ENCODE data around the gene HM13.
A peak's percentile ranks its signal among the peaks of the same experiment; 100 is the strongest.
"Not testable (repeated sequence)": the region's sequence is repeated elsewhere in the genome, so short reads cannot be mapped to it uniquely, and the experiment has no call there.

HM13 gene

DNA sequence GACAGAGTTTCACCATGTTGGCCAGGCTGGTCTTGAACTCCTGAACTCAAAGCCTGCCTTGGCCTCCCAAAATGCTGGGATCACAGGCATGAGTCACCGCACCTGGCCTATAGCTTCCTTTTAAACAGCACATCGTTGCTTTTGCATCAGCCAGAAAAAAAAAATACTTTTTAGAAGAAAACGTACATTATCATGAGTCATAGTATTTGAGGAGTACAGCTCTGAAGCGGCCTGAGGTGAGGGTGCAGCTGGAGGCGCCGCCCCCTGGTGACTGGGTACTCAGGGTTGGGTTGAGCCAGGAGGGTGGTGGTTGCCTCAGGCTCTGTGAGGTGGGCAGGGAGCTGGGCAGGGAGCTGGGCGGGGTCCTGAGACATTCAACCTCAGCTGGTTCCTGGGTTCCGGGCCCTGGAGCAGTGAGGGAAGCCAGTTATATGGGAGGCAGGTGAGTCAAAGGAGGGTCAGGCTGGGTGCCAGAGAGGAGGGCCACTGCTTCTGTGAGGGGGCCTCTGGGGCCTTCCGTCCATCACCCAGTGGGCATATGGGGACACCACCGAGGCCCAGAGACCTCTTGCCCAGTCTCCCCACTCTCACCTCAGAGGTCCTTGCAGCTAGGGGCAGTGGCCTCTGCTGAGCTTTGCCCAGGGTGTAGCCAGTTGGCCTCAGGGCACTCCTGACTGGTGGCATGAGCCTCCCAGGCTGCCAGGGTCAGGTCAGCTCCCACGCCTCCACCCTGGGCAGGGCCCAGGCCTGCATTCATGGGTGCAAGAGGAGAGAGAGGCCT, 79.2 kb downstream of the HM13 start:
- DNase-seq = peak; percentile 22

DNA sequence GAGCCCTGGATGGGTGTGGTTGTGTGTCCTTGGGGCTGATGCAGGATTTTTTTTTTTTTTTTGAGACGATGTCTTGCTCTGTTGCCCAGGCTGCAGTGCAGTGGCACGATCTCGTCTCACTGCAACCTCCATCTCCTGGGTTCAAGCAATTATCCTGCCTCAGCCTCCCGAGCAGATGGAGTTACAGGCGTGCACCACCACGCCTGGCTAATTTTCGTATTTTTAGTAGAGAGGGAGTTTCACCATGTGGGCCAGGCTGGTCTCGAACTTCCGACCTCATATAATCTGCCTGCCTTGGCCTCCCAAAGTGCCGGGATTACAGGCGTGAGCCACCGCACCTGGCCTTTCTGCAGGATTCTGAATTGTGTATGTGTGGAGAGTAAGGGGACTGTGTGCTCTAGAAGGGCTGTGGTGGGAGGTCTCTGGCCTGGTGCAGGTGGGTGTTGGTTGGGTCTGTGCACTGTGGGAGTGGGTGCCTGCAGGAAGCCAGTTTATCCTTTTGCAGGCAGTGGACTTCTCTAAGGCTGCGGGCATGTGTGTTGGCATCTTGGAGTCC, 79.8 kb downstream of the HM13 start:
- DNase-seq = no peak

DNA sequence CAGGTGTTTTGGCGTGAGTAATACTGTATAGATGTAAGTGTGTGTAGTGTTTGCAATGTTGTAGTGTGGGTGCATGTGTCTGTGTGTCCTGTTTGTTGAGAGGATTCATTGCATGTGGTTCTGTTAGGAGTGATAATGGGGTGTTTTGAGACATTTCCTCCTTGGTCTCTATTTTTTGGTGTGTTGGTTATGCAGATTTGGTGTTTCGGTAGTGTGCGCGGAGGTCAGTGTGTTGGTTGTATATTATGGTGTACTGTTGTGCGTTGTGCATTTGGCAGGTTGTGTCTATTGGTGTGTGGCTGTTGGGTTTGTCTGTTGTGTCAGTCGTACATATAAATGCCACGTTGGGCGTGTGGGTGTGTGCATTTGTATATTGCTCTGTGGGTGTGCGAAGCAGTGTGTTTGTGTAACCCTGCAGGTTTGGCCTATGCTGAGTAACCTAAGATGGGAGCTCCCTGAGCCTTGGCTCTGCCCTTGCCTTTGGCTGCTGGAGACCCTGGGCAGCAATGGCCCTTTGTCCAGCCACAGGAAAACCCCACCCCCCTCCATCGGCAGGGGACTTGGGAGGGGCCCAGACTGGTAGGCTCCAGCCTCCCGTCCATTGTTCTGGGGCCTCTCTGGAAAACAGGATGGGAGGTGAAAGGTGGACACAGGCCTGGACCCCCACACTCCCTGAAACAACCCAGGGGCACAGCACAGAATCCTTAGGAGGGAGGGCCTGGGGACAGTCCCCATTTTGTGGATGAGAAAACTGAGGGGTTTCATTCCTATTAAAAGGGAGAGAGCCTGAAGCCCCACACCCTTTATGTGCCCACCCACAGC, 80.5 kb downstream of the HM13 start:
- DNase-seq = no peak

DNA sequence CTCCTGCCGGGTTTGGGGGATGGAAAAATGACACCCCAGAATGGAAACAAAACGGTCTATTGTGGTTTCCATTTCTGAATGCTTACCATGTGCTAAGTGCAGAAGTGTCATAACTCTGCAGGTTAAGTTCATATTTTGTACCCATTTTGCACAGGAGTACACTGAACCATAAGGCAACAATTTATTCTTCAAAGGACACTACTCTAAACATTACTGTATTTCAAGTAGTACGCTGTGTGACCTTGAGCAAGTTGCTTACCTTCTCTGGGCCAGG, 81.1 kb downstream of the HM13 start:
- DNase-seq = no peak

DNA sequence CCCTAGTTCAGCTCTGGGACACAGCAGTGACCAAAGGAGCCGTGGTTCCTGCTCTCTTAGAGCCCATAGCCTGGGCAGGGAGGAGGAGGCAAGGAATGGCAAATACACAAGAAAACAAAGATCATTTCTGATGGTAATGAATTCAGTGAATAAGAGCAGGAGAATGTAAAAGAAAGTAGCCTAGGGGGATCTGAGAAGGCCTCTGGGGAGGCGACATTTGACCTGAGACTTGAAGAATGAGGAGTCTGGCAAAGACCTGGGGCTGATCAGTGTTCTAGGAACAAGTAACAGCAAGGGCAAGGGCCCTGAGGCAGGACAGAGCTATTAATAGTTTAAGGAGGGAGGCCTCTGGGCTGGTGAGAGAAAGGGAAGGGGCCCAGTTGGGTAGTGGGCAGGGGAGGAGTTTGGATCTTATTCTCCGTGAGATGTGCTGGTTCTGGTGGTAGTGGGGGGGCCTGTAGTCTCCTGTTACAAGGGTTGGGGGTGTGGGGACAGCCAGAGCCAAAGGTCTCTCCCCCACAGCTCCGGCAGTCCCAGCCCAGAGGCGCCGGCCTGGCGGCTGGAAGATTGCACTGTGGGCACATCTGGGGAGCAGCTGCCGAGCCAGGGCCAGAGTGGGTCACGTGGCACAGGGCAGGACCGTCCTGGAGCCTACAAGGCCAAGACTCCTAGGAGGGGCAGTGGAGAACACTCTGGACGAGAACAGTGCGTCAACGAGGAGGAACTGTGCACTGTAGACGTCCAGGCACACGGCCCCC, 81.6 kb downstream of the HM13 start:
- DNase-seq = no peak

DNA sequence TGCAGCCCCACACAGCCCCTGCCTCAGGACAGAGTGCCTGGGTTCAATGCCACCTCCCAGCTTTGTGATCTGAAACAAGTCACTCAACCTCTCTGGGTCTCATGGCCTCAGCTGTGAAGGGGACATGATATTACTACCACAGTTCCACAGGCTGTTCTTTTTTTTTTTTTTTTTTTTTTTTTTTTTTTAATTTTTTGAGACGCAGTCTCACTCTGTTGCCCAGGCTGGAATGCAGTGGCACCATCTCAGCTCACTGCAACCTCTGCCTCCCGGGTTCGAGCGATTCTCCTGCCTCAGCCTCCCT, 82.1 kb downstream of the HM13 start:
- not testable (repeated sequence) for DNase-seq

DNA sequence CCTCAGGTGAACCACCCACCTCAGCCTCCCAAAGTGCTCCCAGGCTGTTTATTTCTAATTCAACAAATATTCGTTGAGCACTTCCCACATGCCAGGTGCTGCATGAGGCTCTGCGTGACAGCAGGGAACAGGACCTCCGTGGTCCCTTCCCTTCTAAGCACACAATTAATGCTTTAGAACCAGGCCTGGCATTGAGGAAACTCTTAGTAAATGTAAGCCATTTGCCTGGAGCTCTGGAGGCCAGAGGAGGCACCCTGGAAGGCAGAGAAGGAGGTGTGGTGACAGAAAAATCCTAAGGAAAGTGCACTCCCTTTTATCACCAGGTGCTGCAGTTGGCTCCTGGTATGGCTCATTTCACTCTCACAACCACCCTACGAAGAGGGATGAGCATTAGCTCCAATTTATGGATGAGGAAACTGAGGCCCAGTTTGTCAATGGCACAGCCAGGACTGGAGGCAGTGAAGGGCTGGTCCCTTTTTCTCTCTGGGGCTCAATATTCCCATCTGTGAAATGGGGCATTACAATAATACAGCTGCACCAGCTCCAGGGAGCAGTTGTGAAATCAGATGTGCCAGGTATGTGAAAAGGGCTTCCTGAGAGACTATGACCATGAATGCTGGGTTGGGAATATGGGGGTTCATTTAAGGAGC, 82.7 kb downstream of the HM13 start:
- no peak for DNase-seq

DNA sequence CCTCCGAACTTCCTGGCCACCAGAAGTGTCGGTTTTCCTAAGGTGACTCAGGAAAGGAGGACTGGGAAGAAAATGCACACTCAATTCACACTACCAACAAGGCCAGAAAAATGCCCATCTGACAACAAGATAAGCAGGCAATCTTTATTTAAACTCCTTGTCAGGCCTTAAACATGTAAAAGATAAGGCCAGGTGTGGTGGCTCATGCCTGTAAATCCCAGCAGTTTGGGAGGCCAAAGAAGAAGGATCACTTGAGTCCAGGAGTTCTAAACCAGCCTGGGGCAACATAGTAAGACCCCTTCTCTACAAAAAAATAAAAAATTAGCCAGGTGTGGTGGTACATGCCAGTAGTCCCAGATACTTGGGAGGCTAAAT, 83.2 kb downstream of the HM13 start:
- no peak for DNase-seq

DNA sequence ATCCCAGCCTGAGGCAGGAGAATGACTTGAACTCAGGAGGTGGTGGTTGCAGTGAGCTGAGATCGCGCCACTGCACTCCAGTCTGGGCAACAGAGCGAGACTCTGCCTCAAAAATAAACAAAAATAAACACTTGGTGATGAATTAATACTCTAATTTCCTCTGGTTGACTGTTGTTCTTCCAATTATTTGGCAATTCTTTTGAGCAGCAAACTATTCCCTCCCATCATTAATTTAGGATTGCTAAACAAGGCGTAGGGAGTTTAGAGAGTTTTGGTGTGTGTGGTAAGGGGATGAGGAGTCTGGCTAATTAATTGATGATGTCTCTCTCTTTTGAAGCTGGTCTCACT, 88.2 kb downstream of the HM13 start:
- no peak for DNase-seq

DNA sequence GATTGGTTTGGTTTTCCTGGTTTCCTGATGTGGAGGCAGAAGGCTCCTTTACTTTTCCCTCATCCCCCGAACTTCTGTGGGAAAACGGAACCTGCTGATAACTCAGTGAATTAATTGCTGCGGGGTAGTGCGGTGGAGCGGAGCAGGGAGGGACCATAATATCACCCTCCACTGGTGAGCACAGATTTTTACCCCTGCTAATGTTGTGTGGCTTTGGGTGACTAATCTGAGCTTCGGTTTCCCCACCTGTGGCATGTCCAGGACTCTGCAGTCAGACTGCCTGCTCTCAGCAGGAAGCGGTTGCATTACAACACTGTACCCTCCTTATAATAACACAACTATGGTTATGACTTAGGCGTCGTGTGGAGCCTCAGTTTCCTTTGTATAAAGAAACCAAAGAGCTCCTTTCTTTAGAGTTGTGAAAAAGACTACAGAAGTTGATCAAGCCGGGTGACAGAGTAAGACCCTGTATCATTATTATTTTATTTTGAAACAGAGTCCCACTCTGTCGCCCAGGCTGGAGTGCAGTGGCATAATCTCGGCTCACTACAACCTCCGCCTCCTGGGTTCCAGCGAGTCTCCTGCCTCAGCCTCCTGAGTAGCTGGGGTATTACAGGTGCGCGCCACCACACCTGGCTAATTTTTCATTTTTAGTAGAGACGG, 88.7 kb downstream of the HM13 start:
- peak; percentile 15 for DNase-seq

DNA sequence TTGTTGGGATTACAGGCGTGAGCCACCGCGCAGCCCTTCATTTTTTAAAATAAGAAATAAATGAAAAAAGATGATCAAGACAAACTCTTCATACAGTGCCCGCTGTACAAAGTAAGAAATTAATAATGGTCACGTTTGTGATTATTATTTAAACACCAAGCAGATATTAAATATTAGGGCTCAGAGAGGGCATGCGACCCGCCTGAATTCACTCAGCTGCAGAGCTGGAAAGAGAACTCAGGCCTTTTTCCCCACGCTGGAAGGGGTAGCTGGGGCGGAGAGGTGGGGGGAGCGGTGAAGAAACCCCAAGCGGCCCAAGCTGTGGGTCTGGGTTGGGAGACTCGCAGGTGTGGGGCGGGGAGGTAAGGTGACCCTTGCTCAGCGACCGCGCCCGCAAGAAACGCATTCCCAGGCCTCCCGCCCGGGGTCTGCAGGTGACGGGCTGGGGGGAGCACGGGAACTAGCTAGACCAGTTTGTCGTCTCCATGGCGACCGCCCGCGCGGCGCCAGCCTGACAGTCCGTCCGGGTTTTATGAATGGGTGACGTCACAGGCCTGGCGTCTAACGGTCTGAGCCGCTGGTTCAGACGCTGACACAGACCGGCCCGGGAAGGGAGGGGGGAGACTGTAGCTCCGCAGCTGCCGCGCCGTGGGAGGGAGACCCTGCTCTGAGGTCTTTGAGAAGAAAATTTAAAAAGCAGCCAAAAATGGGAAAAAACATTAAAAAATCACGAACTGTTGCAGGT, 89.8 kb downstream of the HM13 start:
- DNase-seq = peak; percentile 62

DNA sequence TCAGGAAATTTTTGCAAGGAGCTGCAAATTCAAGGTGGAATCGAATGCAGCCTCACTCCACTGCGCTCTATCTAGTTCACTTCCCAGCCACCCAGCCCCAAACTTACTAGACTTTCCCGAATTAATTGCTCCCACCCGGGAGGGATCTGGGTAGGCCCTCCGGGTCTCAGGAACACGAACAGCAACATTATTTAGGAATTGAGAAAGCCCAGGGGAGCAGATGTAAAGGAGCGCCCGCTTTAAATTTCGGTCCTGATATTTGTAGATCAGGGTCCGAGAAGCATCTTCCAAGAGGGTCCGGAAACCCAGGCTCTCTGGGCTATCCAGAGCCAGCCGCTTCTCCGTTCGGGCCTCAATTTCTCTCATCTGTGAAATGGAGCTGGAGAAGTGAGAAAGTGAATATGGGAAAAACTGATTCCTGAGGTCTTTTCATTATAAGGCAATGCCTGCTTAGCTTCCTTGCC, 90.4 kb downstream of the HM13 start:
- DNase-seq = no peak

DNA sequence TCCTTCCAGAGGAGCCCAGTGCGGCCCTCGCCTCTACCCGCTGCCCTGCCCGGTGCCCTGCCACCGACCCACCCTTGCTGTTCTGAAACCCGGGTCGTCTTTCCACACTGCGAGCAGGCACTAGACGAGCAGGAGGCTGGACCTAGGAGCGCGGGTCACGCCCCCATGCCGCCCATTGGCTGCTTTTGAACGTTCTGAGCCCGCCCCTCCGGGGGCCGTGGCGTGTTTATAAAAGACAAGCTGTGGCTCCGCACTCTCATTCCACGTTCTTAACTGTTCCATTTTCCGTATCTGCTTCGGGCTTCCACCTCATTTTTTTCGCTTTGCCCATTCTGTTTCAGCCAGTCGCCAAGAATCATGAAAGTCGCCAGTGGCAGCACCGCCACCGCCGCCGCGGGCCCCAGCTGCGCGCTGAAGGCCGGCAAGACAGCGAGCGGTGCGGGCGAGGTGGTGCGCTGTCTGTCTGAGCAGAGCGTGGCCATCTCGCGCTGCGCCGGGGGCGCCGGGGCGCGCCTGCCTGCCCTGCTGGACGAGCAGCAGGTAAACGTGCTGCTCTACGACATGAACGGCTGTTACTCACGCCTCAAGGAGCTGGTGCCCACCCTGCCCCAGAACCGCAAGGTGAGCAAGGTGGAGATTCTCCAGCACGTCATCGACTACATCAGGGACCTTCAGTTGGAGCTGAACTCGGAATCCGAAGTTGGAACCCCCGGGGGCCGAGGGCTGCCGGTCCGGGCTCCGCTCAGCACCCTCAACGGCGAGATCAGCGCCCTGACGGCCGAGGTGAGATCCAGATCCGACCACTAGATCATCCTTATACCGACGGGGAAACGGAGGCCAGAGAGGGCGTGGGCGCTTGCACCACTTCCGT, 91.0 kb downstream of the HM13 start, which contains the start of gene ID1:
ID1 (plus strand) TSS at position 259 of the 871 bp plus-strand sequence; CDS start at position 358, 99 bp downstream.
- peak; percentile 91 for DNase-seq

DNA sequence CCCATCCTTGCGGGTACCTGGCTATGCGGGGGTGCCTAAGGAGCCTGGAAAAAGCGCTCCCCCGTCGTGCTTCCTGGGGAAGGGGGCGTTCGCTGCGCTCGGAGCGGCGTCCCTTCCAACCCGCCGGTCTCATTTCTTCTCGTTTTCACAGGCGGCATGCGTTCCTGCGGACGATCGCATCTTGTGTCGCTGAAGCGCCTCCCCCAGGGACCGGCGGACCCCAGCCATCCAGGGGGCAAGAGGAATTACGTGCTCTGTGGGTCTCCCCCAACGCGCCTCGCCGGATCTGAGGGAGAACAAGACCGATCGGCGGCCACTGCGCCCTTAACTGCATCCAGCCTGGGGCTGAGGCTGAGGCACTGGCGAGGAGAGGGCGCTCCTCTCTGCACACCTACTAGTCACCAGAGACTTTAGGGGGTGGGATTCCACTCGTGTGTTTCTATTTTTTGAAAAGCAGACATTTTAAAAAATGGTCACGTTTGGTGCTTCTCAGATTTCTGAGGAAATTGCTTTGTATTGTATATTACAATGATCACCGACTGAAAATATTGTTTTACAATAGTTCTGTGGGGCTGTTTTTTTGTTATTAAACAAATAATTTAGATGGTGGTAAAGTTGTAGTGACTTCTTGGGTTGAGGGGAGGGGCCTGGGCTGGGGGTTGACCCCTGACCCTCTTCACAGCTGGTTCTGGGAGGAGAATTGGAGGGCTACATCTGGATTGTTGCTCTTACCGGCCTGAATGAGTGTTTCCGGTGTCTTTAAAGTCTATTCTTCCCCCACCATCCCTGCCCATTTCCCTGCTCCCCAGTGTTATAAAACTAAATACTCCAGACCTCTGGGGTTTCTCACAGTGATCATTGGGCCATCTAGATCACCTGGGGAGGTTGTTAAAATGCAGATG, 91.9 kb downstream of the HM13 start:
- DNase-seq = peak; percentile 10

DNA sequence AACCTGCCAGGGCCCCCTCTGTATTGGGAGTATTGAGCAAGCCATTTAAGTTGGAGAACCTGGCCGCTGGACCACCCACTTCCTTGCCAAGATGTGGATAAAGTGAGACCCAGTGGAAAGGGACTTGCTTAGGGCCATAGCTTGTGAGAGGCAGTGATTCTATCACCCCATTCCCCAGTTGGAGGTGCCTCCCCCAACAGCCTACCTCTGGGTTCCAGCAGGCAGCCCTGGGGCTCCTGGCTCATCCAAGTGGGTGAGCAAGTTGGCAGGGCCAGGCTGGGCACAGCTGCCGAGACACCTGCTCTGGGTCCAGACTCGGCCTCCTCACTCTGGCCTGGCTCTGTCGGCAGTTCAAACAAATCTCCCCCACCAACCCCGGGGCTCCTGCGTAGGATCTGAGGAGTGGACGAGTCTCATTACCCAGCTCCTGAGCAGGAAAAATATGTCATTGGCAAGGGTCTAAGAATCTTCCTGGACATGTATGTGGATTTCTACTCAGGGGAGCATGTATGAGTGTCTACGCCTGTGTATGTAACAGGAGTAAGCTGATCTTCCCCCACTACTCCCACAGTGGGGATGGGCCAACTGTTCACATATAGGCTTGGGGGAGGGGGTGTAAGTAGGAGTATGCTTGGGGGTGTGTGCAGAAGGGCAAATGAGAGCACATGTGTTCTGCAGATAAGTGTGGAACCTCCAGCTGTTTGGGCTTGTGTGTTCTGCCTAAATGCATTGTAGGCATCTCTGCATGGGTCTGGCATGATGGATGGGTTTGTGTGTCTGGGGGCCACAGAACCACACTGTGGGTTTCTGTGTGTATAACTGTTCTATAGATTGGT, 92.8 kb downstream of the HM13 start:
- no peak for DNase-seq

DNA sequence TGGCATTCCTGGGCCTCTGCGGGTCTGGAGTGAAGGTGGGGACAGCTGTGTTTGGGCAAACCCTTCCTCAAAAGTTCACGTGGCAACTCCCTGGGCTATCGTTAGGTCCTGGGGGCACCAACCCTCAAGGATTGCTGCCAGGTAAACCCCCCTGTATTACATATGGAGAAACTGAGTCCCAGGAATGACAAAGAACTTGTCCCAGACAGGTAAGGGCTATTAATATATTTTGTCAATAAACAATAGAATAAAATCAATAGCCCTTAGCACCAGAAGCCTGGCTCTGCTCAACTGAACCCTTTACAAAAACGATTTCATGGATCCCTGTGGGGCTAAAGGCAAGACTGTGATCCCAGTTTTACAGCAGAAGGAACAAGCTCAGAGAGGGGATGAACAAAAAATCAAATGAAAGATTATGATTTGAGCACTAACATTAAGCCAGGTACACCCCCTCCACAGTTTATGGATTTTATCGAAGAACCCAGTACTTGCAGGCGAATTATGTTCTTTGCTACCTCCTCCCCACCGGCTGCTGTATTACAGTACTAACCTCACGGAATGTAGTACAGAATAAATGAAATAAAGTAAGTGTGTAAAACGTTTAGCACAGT, 93.5 kb downstream of the HM13 start:
- no peak for DNase-seq

DNA sequence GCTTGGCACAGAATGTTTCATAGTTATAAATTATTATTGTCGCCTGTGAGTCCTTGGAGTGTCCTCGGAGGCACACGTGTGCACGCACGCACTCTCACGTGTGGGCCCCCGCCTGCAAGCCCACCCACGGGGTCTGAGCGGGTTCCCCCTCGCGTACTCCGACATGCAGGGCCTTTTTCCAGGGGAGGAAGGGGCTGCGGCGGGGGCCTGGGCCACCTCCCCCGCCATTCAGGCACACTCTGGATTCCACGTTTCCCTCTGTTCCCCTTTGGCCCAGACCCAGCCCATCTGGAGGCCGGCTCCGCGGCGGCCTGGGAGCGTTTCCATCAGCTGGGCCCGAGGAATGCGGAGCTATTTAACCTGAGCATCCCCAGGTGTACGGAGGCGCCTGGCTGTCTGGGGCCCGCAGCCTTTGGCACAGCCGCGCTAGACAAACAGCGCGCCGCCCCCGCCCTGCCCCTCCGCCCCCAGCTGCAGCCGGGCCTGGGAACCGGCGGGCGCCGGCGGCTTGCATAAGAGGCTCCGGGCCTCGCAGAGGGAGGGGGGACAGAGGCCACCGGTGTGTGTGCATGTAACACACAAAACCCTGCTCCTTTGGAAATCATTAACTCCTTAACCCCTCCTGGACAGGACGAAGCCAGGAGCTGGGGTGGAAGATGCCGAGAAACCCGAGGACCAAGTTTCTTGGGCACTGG, 94.2 kb downstream of the HM13 start:
- no peak for DNase-seq

DNA sequence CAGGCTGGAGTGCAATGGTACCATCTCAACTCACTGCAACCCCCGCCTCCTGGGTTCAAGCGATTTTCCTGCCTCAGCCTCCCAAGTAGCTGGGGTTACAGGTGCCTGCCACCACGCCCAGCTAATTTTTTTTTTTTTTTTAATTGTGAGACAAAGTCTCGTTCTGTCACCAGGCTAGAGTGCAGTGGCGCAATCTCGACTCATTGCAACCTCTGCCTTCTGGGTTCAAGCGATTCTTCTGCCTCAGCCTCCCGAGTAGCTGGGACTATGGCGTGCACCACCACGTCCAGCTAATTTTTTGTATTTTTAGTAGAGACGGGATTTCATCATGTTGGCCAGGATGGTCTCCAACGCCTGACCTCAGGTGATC, 98.0 kb downstream of the HM13 start:
- not testable (repeated sequence) for DNase-seq

Data from stimulated activated CD4-positive, alpha-beta T cell treated with anti-CD3 and anti-CD28 coated beads, Interleukin-4, amount 100 ng/mL, for 1 hour (primary cell).